ENCODE results near the gene RPRD2.

DNA sequence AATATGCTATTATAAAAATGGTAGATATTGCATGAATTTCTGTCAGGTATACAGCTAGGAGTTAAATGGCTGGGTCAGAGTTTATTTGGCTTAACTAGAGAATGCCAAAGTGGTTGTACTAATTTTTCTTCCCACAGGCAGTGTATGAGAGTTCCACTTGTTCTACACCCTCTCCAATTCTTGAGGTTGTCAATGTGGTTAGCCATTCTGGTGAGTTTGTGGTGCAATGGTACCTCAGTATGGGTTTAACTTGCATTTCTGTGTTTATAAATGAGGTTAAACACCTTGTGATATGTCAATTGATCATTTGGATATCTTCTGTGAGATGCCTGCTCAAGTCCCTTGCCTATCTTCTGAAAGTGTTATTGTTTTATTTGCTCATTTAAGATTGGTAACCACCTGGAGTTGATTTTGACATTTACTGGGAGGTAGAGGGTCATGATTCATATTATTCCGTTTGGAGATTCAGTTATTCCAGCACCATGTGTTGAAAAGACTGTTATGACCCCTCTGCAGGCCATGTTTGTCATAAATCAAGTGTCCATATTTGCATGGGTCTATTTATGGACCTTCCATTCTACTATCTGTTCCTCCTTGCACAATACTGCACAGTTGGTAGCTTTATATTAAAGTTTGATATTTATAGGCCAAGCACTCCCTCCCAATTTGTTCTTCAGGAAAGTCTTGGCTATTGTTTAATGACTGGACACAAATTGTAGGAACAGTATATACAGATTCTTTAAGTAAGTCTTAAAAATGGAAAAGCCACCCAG is 157.4 kb downstream of the RPRD2 start:
- TF ChIP-seq, protein P1, sequence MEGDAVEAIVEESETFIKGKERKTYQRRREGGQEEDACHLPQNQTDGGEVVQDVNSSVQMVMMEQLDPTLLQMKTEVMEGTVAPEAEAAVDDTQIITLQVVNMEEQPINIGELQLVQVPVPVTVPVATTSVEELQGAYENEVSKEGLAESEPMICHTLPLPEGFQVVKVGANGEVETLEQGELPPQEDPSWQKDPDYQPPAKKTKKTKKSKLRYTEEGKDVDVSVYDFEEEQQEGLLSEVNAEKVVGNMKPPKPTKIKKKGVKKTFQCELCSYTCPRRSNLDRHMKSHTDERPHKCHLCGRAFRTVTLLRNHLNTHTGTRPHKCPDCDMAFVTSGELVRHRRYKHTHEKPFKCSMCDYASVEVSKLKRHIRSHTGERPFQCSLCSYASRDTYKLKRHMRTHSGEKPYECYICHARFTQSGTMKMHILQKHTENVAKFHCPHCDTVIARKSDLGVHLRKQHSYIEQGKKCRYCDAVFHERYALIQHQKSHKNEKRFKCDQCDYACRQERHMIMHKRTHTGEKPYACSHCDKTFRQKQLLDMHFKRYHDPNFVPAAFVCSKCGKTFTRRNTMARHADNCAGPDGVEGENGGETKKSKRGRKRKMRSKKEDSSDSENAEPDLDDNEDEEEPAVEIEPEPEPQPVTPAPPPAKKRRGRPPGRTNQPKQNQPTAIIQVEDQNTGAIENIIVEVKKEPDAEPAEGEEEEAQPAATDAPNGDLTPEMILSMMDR (IDR thresholded peaks at IDR 0.05; ENCODE audit: low read depth, low read length, poor library complexity, severe bottlenecking): no peak
- TF ChIP-seq EZH2phosphoT487 (IDR thresholded peaks at IDR 0.05; ENCODE audit: borderline replicate concordance, low read length): no peak

Data from DOHH2 (cell line).